Endometrial microvascular endothelial cells (primary cell): ENCODE results near the gene KANSL3. TPM values are rescaled to one million over a fixed set of nuclear protein-coding genes. Genes with fewer than 3 reads are reported as not detected.
"Not testable (repeated sequence)": the region's sequence is repeated elsewhere in the genome, so short reads cannot be mapped to it uniquely, and the experiment has no call there.

Experiments used
- in situ Hi-C: cut with HindIII; loops from 2 replicates; pipeline ENCODE4 v1.10.0; 2017; ENCODE audit warnings: low sequenced_read_pairs, low pct_unique_long_range_greater_than_20kb; ENCODE audit errors: inconsistent ontology term
- total RNA-seq: library from RNA; depleted of rRNA; stranded (reverse); fragments of >200 nt; gene quantifications from one replicate; pipeline ENCODE4 v1.2.3, GENCODE V29; 2015; ENCODE audit errors: inconsistent ontology term

The KANSL3 gene
- total RNA-seq, 1 donor from 2014 or later = 25.5 TPM

DNA sequence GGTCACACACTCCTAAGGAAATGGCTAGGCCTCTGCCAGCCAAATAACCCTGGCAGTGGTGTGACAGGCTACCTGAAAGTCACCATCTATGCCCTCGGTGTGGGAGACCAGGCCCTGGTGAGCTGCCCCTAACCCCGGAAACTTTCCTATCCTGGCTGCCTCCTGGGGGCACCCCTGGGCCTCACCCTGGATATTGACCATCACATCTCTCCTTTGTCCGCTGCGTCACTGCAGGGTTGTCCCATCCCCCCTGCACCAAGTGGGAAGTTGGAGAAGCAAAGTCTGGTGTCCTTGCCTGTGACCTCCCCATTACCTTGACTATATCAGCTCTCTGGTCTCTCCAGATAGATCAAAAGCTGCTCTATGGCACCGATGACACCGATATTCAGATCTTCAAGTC lies 23.2 kb upstream of the KANSL3 start:
- in situ Hi-C loops = no loop called here

DNA sequence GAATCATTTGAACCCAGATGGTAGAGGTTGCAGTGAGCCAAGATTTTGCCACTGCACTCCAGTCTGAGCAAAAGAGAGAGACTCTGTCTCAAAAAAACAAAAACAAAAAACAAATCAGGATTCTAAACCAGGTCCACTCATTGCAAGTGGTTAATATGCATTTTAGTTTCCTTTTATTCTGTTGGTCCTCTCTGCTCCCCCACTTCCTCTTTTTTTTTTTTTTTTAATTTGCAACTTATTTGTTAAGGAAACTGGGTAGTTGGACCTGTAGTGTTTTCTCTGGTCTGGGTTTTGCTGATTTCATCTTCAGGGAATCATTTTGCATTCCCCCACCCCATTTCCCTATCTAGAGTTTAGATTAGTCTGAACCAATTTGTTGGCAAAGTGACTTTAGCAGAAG lies 18.4 kb upstream of the KANSL3 start:
- in situ Hi-C loops = no loop called here

DNA sequence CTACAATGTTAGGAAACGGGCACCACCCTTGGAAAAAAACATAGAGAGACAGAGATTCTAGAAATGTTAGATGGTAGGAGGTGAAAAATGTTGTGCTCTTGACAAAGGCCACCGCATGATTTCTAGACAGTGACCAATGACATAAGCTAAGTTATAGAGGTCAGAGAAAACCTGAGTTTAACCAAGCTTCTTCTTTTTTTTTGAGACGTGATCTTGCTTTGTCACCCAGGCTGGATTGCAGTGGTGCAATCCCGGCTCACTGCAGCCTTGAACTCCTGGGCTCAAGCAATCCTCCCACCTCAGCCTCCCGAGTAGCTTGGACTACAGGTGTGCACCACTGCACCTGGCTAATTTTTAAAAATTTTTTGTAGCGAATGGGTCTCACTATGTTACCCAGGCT lies 17.4 kb upstream of the KANSL3 start:
- in situ Hi-C loops = no loop called here

DNA sequence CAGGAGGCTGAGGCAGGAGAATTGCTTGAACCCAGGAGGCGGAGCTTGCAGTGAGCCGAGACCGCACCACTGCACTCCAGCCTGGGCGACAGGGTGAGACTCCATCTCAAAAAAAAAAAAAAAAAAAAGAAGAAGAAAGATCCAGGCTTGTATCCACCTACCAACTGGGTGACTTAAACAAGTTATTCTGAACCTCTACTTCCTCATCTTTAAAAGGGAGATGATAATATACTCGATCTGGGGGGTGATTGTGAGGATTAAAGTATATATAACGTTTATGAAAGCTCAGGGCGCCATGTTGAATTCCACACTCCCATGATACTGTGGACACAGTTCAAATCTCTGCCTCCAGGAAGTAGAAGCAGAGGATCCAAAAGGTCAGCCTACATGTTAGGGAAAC lies 16.7 kb upstream of the KANSL3 start:
- in situ Hi-C loops = not testable (repeated sequence)

DNA sequence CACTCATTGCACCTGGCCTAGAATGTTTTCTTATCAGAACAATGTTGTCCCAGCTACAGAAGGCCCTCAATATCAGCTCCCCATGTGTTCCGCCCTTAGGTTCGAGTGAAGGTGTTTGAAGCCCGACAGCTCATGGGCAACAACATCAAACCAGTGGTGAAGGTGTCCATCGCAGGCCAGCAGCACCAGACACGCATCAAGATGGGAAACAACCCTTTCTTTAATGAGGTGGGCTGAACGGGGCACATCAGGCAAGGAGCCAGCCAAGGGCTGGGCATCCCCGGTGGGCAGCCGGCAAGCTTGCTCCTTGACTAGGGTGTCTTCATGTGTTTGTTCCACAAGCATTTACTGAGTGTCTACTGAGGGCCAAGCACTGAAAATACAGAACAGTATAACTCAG lies 13.7 kb upstream of the KANSL3 start:
- in situ Hi-C loops = no loop called here

DNA sequence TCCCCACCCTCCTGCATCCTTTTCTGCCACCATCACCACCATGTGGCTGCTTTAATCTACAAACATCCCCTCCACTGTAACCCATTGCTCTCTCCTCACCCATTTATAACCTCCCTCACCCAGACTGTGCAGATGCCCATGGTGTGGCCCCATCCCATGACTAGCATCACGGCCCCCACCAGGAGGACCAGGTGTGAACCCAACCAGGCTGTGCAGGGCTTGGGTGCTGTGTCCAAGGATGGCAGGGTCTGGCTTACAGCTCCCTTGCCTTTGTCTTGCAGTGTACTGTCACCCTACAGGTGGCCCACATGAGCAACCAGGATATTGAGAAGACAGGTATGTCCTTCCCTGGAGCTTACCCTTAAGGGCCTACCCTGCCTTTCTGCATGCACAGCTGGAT lies 11.2 kb upstream of the KANSL3 start:
- in situ Hi-C loops = no loop called here

DNA sequence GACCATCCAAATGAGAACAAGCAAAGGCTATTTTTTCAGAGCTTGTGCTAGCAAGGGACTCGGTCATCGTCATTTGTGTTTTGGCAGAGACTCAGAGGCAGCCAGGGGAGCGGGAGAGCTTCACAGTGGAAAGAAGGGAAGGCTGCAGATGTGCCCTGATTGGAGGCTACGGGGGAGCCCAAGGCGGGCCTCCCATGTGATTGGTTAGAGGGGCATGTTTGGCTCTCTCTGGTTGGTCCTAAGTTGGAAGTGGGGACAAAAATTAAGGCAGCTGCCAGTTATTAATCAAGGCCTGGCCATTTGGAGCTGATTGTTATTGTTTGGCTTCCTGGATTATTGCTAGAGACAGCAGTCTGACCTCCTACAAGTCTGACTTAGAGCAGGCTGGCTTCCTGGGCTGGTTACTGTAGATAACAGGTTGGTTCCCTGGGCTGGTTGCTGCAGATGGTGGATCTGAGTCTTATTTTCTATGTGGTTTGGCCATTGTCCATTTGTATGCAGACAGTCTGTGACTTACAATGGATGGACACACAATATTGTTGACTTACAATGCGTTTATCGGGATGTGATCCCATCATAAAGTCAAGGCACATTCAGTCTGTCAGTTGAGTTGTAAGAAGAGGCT lies 10.3 kb upstream of the KANSL3 start:
- in situ Hi-C loops = no loop called here

DNA sequence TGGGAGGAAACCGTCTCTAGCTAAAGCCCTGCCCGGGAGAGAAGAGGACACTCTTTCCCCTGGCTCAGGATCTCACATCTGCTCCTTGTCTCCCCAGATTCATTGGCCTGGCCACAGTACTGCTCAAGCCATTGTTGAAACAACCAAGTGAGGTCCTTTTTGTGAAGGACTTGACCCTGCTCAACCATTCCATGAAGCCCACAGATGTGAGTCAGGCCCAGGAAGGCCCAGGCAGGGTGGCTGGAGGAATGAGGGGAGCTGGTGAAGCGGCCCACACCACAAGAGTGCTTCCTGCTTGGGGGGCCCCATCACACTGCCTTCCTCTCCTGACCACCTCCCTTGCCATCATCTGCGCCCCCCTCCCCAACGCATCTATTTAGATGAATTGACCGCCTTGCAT lies 9.6 kb upstream of the KANSL3 start:
- in situ Hi-C loops = no loop called here

DNA sequence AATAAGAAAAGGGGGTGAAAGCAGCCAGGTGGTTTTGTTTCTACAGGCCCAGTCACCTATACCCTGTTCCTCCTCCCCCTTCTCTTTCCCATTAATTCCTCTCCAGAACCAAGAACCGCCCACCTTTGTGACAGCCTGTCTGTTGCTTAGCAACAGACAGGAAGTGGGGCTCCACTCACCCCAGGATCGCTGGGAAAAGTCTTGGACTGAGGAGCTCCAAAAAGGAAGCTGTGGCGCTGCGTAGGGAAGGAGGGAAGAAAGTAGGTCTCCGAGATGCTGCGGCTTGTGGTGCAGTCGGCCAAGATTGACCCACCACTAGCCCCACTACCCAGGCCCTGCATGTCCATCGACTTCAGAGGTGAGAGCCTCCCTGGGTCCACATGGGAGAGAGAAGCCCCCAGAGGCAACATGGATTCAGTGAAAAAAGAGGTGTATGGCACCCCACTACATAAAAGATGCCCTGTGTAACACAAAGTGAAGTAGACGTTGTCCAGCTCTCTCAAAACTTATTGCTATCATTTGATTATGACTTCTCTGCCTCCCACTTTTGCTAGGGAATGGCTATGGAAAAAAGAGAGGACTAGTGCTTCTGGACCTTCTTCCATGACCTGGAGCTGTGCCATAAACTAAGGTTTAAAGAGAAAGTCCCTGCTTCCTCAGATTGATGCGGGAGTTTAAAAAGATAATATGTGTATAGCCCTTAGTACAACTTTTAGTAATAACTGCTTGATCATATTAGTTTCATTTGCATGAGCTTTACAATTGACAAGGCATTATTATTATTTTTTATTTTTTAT lies 4.7 kb upstream of the KANSL3 start, which contains the start of gene FER1L5:
TSS of gene FER1L5 (plus strand) at position 201 of the 797 bp plus-strand sequence. CDS start at position 274, 73 bp downstream.
- in situ Hi-C loops = no loop called here

DNA sequence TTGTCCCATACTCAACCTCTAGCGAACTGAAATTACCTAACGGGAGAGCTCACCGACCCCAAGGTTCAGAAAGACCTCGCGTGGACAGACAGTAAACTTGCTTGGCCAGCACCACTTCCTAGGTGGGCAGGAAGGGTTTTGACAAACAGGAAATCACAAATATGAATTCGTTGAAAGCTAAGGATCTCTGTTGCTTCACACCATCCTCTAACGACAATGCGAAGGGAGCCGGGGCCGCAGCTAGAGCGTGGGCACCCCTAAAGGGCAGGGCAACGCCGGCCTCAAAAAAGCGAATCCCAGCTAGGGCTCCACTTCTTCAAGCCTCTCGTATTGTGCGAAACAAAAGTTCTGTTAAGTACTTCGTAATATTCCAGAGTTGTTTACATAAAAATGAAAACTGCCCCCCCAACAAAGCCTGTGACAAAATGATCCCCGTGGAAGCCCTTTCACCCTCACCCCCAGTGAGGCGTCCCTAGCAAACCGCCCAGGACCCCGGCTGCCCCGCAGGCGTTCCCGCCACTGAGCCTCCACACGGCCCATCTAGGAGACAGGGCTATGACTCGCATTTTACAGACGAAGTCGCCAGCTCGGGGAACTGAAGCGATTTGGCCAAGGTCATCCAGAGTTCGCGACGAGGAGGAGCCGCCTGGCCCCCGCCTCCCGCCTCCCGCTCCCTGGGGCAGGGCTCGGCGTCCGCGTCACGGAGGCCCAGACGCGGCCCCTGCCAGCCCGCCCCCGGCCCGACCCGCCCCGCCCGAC lies 548 bp downstream of the KANSL3 start:
- in situ Hi-C loops = no loop called here

DNA sequence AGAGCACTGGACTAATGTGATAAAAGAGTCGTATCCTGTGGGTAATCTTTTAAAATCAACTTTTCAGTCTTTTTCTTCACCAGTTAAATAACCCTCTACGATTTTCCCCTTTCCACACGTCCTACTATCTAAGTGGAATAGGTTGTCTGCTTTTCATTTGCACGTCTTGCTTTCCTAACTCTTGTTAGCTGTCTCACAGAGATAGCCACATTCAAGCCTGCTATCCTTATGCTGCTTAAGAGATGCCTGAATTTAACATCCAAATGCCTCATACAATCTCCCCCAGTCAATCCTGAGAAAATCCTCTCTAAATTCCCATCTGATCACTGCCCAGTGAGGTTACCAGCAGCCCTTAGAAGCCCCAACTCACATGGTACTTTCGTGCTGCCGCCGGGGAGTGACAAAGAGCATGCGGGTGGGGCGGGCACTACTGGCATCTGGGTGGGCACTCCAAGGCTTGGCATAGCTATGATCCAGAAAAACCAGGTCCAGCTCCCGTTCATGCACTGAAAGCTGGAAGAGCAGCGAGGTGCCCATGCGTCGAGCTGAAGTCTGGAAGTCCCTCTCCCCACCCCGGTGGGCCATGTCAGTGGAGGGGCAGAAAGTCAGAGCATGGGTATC lies 1.5 kb downstream of the KANSL3 start:
- in situ Hi-C loops = no loop called here

DNA sequence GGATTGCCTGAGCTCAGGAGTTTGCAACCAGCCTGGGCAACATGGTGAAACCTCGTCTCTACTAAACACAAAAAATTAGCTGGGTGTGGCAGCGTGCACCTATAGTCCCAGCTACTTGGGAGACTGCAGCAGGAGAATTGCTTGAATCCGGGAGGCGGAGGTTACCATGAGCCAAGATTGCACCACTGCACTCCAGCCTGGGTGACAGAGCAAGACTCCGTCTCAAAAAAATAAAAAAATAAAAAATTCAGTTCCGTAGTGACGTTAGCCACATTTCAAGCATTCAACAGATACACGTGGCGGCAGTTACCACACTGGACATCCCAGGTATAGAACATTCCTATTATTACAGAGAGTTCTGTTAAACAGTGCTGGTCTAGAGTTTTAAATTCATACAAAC lies 4.5 kb downstream of the KANSL3 start:
- in situ Hi-C loops = no loop called here

DNA sequence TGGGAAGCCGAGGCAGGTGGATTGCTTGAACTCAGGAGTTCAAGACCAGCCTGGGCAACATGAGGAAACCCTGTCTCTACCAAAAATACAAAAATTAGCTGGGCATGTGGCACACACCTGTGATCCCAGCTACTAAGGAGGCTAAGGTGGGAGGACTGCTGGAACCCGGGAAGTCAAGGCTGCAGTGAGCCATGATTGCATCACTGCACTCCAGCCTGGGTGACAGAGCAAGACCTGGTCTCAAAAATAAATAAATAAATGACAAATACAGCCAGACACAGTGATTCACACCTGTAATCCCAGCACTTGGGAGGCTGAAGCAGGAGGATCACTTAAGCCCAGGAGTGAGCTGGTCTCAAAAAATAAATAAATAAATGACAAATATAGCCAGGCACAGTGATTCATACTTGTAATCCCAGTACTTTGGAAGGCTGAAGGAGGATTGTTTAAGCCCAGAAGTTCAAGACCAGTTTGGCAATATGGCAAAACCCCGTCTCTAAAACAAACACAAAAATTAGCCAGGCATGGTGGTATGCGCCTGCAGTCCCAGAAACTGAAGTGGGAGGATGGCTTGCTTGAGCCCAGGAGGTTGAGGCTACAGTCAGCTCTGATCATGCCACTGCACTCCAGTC lies 6.2 kb downstream of the KANSL3 start:
- in situ Hi-C loops = no loop called here

DNA sequence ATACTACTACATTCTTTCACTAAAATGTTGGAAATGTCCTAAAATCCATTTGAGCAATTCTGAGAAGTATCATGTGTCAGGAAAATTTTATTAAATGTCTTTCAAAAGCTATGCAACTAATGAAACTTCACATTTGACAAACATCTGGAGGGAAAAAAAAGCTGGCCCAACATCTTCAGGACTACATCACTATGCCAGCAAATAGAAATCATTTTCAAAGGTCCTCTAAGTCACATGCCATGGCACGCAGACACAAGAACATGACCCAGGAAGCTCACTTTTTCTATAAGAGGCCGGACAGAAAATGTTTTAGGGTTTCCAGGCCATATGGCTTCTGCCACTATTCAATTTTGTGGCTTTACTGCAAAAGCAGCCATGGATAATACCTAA lies 11.6 kb downstream of the KANSL3 start:
- in situ Hi-C loops = no loop called here

DNA sequence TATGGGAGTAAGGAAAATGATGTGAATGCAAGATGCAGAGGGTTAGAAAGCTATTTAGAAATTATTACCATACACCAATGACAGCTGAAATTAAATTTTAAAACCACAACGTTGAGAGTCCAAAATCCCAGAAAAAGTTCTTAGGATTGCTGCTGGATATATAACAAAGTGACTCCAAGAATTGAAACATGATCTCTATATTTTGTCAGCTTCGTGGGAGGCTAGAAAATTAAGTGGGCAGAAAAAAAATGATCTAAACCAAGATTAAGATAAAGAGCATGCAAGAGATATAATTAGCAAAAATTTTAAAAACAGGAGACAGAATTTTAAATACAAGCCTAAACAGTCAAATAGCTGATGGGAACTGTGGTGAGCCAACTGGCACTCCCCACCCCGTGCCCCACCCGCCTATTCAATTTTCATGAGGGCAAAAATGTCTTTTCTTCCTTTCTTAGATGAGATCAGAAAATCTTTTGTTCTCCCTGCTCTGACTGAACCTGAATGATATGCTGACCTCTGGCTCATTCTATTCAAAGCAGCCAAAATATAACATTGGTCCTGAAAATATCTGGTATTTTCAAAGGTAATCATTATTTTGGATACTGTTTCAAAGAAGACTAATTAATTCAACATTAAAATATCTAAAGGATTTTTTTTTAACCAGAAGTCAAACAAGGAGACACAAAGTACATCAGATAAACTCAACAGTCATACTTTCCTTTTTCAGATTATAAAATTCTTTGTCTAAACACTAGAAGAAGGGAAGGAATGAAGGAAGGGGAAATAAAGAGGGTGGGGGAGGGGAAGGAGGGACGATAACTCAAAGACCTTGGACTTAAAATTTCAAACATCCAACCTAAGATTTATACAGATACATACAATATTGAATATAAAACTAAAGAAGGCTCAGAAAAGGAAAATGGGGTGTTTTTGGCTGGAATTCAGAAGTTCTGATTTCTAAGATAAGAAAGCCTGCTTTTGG lies 12.2 kb downstream of the KANSL3 start:
- in situ Hi-C loops = no loop called here

DNA sequence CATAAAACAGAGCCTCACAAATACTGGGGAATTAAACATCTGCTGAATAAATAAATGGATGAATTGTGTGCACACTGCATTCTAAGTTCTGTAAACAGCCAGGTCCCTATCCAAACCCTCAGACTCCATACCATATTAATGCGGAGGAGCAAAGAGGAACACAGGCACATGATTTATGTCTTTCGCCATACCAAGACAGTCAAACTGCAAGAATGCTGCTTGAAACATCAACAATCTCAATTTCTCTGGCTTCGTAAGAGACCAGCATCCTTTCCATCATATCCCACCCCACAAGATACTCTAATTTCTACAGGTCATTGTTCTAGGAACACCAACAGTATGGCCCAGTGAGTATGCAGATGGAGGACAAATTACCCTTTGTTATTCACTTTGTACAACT lies 15.0 kb downstream of the KANSL3 start:
- in situ Hi-C loops = no loop called here

DNA sequence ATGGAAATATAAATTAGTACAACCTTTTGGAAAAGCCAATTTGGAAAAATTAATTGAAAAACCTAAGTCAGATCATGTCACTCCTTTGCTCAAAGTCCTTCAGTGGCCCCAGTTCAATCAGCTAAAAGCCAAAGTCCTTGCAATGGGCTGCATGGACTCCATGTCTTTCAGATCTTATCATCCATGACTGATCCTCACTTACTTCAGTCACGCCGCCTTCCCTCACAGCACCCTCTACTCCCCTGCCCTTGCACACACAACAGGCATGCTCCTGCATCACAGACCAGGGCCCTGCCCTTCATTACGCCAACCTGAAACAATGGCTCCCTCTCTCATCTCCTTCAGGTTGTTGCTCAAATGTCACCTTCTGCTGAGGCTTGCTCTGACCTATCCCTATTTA lies 15.6 kb downstream of the KANSL3 start:
- in situ Hi-C loops = no loop called here
